GM19239 (cell line): ENCODE measurements around the gene BTBD16.
A peak's percentile ranks its signal among the peaks of the same experiment; 100 is the strongest.

Source experiments
- DNase-seq: peaks from one replicate; pipeline ENCODE4 v3.0.0; 2011; ENCODE audit warnings: low spot score; ENCODE audit not compliant: insufficient read length
- FAIRE-seq: peaks from 2 replicates; lab custom pipeline; 2011; peaks lifted over from hg19 to GRCh38; lab: Jason Lieb, UNC

BTBD16 gene

DNA sequence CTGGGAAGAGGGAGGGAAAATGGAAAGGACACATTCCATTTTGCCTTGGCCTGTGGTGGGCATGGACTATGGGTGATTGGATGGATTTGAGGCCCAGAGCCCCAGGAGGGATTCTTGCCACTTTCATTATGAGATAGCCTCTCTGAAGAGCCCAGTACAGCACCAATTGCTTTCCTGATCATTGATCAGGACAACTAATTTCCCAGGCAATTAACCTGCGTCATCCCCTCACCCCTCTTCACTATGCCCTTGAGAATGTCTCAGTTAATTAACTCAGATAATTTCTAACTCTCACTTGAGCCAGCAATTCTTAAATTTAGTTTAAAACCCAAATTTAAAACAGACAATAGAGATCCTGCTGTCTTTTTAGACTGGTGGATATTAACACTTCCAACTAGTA is 90.0 kb downstream of the BTBD16 start:
- DNase-seq, result no peak

DNA sequence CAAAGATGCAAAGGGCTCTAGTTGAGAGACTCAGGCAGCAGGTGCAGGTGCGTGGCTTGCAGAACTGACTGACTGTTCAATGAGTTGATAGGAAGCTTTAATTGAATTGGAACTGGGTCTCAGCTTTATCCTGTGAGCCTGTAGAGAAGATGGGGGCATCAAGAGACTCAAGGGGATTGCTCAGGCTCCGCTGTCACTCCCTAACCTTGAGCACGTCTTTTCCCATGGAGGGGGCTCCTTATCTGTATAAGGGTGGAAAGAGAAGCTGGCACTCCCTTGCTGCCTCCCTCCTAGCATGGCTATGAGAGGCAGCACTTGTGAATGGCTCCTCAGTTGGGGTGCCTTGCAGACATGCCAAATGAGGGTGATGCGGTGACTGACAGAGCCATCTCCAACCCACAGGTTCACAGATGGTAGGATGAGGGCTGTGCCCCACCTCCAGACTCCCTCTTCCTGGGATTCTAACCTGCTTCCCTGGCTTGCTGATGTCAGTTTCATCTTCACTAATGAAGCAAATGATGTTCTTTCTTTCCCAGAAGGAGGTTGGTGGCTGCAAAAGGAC is 91.0 kb downstream of the BTBD16 start:
- FAIRE-seq (no peak), DNase-seq (no peak)

More for the DNA sequence above, 90.0 kb downstream of the BTBD16 start:
- FAIRE-seq, result no peak

DNA sequence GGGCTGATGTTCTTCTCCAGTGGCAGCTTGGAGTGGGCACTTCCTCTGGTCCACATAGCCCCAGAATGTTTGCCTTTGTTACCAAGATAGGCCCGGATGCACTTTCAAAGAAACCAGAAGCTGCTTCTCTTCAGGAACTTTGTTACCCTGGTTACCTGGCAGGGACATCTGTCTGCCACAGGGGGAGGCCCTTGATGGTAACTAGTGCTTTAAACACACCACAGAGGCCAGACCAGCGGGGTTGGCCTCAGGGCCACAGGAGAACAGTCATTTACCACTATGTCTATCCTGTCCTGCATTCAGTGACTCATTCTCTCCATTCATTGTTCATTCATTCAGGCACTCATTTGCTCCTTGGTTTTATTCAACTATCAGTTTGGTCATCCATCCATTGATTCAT is 91.5 kb downstream of the BTBD16 start:
- FAIRE-seq (no peak), DNase-seq (no peak)

DNA sequence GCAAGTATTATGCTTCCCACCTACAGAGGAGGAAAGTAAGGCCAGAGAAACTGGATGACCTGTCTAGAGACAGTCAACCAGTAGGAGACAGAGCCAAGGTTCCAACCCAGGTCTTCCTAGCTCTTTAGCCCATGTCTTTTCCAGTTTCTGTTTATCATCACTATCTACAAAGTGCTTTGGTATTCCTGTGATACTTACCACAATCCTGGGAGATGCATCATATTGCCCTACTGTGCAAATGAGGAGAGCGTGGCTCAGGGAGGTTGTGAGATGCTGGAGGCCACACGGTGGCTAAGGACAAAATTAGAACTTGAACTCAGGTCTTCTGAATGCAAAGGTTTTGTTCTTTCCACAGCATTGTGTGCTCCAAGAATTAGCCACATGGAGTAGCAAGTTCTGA is 92.2 kb downstream of the BTBD16 start:
- FAIRE-seq (no peak), DNase-seq (no peak)

DNA sequence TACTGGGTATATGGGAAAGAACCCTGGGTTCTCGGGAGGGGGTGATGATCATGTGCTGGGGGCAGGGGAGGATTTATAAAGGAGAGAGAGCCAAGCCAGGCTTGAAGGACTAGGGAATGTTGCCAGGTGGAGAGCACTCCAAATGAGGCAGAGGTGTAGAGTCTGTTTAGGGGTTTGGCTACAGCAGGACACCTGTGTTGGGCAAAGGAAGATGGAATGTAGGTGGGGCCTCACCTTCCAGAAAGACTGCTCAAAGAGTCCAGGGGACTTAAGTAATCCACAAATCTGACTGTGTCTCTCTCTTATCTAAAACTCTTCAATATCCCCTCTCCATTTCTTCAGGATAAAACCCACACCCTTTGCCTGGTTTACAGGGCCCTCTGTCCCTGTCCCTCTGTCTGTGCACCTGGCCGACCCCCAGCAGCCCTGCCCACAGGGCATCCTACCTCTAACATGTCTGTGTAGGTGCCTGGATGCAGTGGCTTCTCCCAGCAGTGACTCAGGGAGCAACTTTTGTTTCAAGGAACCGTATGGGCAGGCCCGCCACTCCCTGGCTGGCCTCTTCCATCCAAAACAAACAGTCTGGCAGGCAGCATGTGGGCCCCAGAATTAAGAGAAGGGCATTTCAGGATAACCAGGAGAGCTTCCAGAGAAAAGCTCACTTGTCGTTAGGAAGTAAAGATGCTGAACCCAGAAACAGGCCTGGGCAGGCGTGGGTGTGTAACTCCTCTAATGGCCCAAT is 92.8 kb downstream of the BTBD16 start:
- FAIRE-seq (no peak), DNase-seq (no peak)

DNA sequence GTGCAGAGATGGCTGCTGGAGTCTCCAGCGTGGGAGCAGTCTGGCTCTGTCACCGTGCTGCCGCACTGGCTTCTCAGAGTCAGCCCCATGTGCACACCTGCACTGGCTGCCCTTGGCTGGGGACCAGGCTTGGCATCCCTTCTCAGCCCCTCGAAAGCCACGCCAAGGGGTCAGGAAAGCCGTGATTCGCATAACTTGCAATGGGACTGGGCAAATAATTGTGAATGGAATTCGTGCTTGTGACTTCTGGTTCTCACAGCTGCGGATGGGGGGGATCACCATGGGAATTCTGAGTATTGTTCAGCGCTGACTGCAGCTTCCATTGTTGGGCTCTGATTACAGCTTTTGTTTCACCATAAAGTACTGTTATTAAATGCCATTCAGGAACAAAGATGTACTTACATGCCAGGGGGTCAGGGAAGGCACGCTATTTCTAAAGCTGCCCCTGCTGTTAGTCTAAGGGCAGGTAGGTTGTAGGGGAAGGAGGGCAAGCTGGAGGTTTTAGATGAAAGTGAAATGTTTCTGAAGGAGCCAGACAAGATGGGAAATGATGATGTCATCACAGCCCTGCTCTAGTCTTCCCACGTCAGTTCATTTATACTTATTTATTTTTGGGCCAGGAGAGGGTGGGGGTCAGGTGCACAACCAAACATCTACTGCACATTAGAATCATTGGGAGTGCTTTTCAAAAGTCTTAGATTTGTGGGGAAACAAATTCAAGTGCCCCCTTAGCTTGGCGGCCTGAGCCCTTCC is 97.6 kb downstream of the BTBD16 start:
- FAIRE-seq, result no peak
- no peak for DNase-seq

DNA sequence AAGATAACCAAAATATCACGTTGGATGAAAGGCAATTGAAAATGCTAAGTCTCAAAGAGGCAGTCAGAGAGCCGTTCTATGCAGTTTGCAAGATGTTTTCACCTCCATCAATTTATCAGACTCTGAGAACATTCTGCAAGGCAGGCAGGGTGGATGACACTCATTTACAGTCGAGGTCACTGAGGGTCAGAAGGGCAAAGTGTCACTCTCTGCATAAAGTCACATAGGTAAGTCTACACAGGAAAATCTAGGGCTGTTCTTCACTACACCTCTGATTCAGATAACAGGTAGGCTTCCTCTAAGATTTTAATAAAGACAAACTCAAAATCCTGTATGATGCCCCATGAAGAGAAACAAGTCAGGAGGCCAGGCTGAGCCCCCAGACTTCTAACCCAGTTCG is 102.0 kb downstream of the BTBD16 start:
- no peak for FAIRE-seq
- DNase-seq, result no peak

DNA sequence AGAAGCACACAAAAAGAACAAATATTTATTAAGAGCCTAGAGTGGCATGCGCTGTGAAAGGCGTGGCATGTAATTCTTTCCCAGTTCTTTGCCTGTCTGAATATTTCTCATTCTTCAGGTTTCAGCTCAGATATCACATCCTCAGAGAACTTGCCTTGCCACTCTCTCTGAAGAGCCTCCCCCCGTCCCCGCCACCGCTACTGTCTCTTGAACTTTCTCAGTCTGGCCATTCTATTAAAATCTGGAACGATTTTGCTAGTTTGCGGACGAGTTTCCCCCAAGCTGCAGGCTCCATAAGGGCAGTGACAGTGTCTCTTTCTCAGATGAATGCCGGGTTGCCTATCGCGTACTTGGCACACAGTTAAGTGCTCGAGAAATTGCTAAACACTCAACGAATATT is 102.6 kb downstream of the BTBD16 start:
- FAIRE-seq (no peak), DNase-seq (no peak)

DNA sequence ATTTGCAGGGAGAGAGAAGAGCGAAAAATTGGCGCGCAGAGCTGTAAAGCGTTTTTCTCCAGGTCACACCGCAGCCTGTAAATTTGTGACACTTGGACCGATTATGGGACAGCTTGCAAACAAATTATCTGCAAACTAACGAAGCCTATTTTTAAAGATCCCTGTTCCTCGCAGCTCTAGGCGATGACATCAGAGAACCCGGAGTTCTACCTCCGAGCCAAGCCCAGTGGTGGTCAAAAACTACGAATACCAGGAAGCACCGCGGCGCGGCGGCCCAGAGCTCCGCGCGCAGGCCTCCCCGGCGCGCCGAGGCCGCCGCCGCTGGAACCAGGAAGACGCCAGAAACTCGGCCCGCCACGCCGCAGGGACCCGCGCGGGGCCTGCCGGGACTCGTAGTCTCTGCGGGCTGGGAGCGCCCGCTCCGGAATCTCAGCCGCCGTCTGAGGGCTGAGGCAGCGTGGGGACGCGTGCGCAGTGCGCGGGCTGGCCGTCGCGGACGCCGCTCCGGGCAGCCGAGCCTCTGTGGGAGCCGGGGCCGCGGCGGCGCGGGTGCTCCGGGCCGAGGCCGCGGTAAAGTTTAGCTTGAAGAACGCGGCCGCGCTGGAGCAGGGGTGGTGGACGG is 103.3 kb downstream of the BTBD16 start, which contains the start of gene PLEKHA1:
PLEKHA1 (plus strand) TSS at position 472 of the 622 bp plus-strand sequence. CDS start 18,493 bp downstream, outside the sequence.
- peak; percentile 91 for FAIRE-seq
- peak; percentile 81 for DNase-seq

DNA sequence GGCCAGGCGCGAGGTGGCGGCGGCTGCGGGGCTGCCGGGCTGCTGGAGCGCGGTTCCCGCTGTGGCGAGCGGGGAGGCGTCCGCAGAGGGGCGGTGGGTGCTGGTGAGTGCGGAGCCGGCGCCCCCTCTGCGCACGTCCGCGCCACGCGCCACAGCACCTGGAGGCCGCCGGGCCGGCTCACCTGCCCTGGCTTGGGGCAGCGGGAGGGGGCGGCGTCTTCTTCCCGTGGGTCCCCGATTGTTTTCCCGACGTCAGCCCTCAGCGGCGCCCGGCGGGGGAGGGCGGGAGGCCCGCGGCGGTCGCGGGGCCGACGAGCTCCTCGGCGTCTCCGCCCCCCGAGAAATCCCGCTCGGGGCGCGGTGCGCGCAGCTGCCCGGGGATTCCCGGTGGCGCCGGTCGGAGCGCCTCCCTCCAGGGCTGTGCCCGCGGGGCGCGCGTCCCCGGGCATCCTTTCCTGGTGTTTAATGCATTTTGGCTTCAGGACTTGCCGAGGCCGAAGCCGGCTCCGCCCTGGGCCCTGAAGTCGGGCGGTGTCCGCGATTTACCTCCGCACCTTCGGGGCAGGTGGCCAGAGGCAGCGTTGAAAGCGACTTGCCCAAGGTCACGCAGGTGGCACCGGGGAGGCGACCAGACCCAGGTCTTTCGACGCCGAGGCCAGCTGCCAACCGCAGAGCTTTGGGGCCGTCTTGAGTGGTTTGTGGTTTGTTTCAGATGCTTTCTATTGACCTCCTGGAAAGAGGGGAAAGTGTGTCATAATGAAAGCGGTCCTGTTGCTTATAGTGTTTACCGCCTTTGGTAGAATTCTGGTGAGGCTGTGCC is 104.0 kb downstream of the BTBD16 start:
- peak; percentile 44 for DNase-seq
- FAIRE-seq, result peak; percentile 94

DNA sequence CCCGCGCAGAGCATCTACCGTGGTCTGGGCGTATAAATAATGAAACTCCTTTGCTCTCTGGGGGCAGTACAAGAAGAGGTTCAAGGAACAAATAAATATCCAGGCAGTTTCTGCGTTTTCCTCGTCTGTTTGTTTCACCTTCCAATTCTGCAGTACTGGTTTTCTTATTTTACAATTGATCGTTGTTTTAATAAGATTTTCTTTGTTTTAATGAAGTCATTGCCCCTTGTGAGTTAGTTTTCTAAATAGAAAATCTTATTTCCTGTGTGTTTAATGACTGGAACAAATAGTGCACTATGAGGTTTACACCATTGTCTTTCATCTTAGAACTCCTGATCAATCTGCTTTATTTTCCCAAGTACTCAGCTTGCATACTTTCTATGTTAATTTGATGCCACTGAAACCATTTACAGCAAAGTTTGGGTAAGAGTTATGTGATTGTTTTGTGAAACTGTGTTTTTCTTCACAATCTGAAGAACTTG is 104.6 kb downstream of the BTBD16 start:
- DNase-seq (no peak), FAIRE-seq (no peak)

DNA sequence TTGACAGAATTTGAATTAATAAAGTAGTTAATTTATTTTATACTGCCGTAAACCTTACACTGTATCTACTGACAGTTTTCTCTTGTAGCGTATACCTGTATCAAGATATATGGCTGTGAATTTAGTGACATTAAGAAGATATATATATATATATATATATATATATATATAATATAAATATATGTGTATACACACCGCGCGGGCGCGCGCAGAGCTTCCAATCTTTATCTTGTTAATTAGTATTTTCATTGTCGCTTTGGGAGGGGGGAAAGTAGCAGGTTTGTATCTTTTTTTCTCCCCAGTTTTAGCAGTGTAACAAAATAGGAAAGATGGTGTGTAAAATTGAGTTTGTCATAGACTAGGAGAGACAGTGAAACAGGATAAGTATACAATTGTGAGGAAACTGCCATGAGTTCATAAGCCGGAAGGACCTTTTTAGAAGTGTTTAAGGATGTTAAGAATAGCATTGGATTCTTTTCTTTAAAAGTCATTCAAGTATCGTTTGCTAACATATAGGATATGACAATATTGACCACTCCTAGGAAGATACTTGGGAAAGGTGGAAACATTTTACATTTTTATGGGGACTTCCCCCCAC is 105.4 kb downstream of the BTBD16 start:
- FAIRE-seq (no peak), DNase-seq (no peak)

DNA sequence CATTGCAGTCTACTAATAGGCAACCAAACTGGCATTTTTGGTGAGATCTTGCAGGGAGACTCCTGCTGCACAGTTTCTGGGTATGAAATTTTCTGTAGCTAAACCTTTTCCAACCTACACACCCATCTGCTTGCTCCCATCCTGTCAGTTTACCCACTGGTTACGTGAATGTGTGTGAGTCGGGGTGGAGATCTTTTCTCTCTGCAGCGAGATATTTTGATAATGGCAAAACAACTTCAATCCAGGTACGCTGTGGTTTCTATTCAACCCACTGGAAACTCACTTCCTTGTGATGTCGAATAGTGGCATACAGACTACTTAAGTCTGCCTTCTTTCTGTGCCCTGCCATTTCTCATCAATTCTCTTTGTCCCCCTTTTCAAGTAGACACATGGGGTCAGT is 107.9 kb downstream of the BTBD16 start:
- no peak for DNase-seq
- FAIRE-seq, result no peak

DNA sequence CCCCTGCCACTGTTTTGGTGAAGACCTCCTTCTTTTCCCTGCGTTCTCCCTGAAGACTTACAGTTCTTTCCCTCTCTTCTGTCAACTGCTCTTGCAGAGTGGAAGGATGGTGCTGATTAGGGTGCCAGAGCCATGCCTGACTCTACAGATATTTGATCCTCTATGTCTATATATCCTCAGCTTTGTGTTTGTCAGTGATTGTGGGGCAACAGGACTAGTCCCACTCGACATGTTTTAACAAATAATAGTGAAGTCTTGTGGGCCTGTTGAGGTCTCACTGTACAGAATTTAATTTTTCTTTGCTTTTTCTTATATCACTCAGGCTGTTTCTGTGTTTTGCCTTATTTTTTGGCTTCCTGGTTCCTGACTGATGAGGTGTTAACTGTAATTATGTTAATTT is 108.4 kb downstream of the BTBD16 start:
- no peak for FAIRE-seq
- DNase-seq, result no peak

DNA sequence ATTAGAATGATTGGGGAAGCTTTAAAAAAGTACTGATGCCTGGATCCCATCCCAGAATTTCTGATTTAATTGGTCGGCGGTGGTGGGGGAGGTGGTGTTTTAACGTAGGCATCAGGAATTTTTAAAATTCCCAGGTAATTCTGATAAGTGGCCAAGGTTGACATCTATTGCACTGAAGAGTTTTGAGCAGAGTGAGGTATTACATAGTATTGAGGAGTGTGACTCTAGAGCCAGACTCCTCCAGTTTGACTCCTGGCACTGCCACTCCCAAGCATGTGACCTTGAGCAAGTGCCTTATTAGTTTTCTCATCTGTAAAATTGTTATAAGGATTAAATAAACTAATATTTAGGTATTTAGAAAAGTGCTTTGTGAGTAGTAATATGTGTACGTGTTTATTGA is 109.6 kb downstream of the BTBD16 start:
- FAIRE-seq (no peak), DNase-seq (no peak)

DNA sequence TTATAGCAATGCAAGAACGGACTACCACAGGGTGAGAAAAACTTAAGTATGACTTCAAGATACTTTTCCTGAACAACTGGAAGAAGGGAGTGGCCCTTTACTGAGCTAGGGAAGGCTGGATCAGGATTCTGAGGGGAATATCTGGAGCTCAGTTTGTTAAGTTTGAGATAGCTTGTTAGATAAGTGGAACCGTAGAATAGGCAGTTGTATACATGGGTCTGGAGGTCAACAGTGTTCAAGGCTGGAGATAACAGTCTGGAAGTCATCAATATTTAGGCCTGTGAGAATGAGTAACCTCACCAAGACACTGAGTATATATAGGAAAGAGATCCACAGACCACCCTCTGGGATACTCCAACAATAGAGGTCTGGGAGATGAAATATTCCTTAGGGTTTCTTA is 110.6 kb downstream of the BTBD16 start:
- no peak for FAIRE-seq
- no peak for DNase-seq

DNA sequence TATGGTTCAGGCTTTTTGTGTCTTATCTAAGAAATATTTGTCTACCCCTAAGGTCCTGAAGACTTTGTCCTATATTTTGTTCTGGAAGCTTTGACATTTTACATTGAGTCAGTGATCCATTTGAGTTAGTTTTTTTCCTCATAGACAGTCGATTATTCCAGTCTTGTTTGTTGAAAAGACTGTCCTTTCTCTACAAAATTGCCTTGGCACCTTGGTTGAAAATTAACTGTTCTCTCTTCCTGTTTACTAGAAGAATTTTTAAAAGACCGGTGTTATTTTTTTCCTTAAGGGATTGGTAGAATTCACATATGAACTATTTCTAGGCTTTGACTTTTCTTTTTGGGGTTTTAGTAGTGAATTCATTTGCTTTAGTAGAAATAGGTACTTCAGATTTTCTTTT is 115.4 kb downstream of the BTBD16 start:
- DNase-seq (no peak), FAIRE-seq (no peak)

DNA sequence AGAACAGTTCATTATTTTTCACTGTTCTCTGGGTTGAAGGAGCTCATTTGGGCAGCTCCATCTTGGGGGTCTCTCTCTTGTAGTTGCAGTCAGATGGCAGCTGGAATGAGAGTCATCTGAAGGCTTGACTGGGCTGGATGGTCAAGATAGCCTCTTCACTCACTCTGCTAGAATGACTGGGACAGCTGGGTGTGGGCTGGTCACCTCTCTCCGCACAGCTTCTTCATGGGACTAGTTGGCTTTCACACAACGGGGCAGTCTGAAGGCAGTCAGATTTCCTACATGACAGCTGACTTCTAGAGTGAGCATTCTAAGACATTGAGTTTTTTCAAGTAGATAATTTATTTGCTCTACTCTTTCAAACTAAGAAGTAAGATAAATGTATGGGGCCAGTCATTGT is 116.5 kb downstream of the BTBD16 start:
- FAIRE-seq (no peak), DNase-seq (no peak)
